Epithelial cell of prostate (primary cell): ENCODE measurements around the gene GRM7.
A peak's percentile ranks its signal among the peaks of the same experiment; 100 is the strongest.

Source experiments
- DNase-seq: peaks from one replicate; pipeline ENCODE4 v3.0.0-alpha.2; 2011; ENCODE audit warnings: low read depth, low spot score
- H3K27ac ChIP-seq: fragments of 450-650 bp; 2 replicates; pipeline ENCODE4 v1.5.1; 2017; ENCODE audit warnings: mild to moderate bottlenecking

Gene GRM7

GRCh38 chr3:7381741-7382140 lies 520.8 kb downstream of the GRM7 start:
- H3K27ac ChIP-seq, result no peak overlapping the region
- DNase-seq, result no peak

- no peak overlapping the region for H3K27ac ChIP-seq
- DNase-seq, result no peak
Observed at GRCh38 chr3:7382293-7383010, 521.5 kb downstream of the GRM7 start.

- no peak for DNase-seq
- no peak overlapping the region for H3K27ac ChIP-seq
Observed at GRCh38 chr3:7385635-7386034, 524.7 kb downstream of the GRM7 start.

GRCh38 chr3:7388026-7388425 lies 527.1 kb downstream of the GRM7 start:
- H3K27ac ChIP-seq, result no peak overlapping the region
- no peak for DNase-seq

- no peak for DNase-seq
- no peak overlapping the region for H3K27ac ChIP-seq
Observed at GRCh38 chr3:7392206-7392605, 531.3 kb downstream of the GRM7 start.

- DNase-seq, result no peak
- no peak overlapping the region for H3K27ac ChIP-seq
Observed at GRCh38 chr3:7393944-7394605, 533.2 kb downstream of the GRM7 start.

GRCh38 chr3:7396534-7396933 lies 535.6 kb downstream of the GRM7 start:
- DNase-seq, result no peak
- H3K27ac ChIP-seq, result no peak overlapping the region

GRCh38 chr3:7397097-7397496 lies 536.2 kb downstream of the GRM7 start:
- no peak overlapping the region for H3K27ac ChIP-seq
- DNase-seq, result peak; percentile 0

- H3K27ac ChIP-seq, result no peak overlapping the region
- DNase-seq, result no peak
Observed at GRCh38 chr3:7400360-7400759, 539.4 kb downstream of the GRM7 start.

GRCh38 chr3:7401418-7401817 lies 540.5 kb downstream of the GRM7 start:
- no peak for DNase-seq
- no peak overlapping the region for H3K27ac ChIP-seq

GRCh38 chr3:7407107-7407506 lies 546.2 kb downstream of the GRM7 start:
- DNase-seq, result no peak
- H3K27ac ChIP-seq, result no peak overlapping the region

- no peak for DNase-seq
- no peak overlapping the region for H3K27ac ChIP-seq
Observed at GRCh38 chr3:7410782-7411181, 549.9 kb downstream of the GRM7 start.

- DNase-seq, result no peak
- no peak overlapping the region for H3K27ac ChIP-seq
Observed at GRCh38 chr3:7421065-7421464, 560.1 kb downstream of the GRM7 start.

- DNase-seq, result no peak
- H3K27ac ChIP-seq, result no peak overlapping the region
Observed at GRCh38 chr3:7423036-7423435, 562.1 kb downstream of the GRM7 start.

- no peak for DNase-seq
- no peak overlapping the region for H3K27ac ChIP-seq
Observed at GRCh38 chr3:7423995-7424394, 563.1 kb downstream of the GRM7 start.

GRCh38 chr3:7428206-7428718 lies 567.3 kb downstream of the GRM7 start:
- no peak overlapping the region for H3K27ac ChIP-seq
- no peak for DNase-seq

- DNase-seq, result no peak
- H3K27ac ChIP-seq, result no peak overlapping the region
Observed at GRCh38 chr3:7432610-7433009, 571.7 kb downstream of the GRM7 start.

- no peak overlapping the region for H3K27ac ChIP-seq
- DNase-seq, result no peak
Observed at GRCh38 chr3:7433073-7433472, 572.2 kb downstream of the GRM7 start.

GRCh38 chr3:7436542-7436941 lies 575.6 kb downstream of the GRM7 start:
- no peak overlapping the region for H3K27ac ChIP-seq
- no peak for DNase-seq

- H3K27ac ChIP-seq, result no peak overlapping the region
- DNase-seq, result no peak
Observed at GRCh38 chr3:7437231-7437630, 576.3 kb downstream of the GRM7 start.

GRCh38 chr3:7439101-7439680 lies 578.3 kb downstream of the GRM7 start:
- no peak overlapping the region for H3K27ac ChIP-seq
- DNase-seq, result no peak
